GM18517 (cell line): ENCODE measurements around the gene SPHK1.
A peak's percentile ranks its signal among the peaks of the same experiment; 100 is the strongest.
"Not testable (repeated sequence)": the region's sequence is repeated elsewhere in the genome, so short reads cannot be mapped to it uniquely, and the experiment has no call there.

Source experiments
- ATAC-seq: cut with Tn5 transposase; IDR thresholded peaks from one replicate; pipeline ENCODE4 v1.9.1; 2021; ENCODE audit warnings: mild to moderate bottlenecking, moderate library complexity; ENCODE audit not compliant: unreplicated experiment

Gene SPHK1

GRCh38 chr17:76384222-76384986 is at the start of gene SPHK1:
SPHK1 (plus strand) TSS chr17:76384609; CDS start chr17:76385645, 1,036 bp downstream.
- ATAC-seq = peak; percentile 52

- no peak for ATAC-seq
Measured at GRCh38 chr17:76335716-76336381, 48.6 kb upstream of the SPHK1 start.

GRCh38 chr17:76336756-76337412 is 47.5 kb upstream of the SPHK1 start:
- ATAC-seq = no peak

GRCh38 chr17:76337413-76337777 is 47.0 kb upstream of the SPHK1 start:
- ATAC-seq = no peak

- ATAC-seq = no peak
Measured at GRCh38 chr17:76341301-76341700, 43.1 kb upstream of the SPHK1 start.

- no peak for ATAC-seq
Measured at GRCh38 chr17:76343106-76343505, 41.3 kb upstream of the SPHK1 start.

- no peak for ATAC-seq
Measured at GRCh38 chr17:76345377-76345974, 38.9 kb upstream of the SPHK1 start.

GRCh38 chr17:76346936-76347335 is 37.5 kb upstream of the SPHK1 start:
- not testable (repeated sequence) for ATAC-seq

- ATAC-seq = no peak
Measured at GRCh38 chr17:76350463-76350862, 33.9 kb upstream of the SPHK1 start.

GRCh38 chr17:76351526-76352071 is 32.8 kb upstream of the SPHK1 start:
- no peak for ATAC-seq

GRCh38 chr17:76353004-76353598 is 31.3 kb upstream of the SPHK1 start:
- no peak for ATAC-seq

- peak; percentile 79 for ATAC-seq
Measured at GRCh38 chr17:76353599-76354316, 30.7 kb upstream of the SPHK1 start, which contains the start of gene PRPSAP1. PRPSAP1 (minus strand) TSS chr17:76353916; CDS start chr17:76353703, 213 bp downstream.

- peak; percentile 5 for ATAC-seq
Measured at GRCh38 chr17:76354317-76354729, 30.1 kb upstream of the SPHK1 start.

- ATAC-seq = no peak
Measured at GRCh38 chr17:76354747-76355310, 29.6 kb upstream of the SPHK1 start.

- no peak for ATAC-seq
Measured at GRCh38 chr17:76356803-76357456, 27.5 kb upstream of the SPHK1 start.

- no peak for ATAC-seq
Measured at GRCh38 chr17:76357597-76358158, 26.7 kb upstream of the SPHK1 start.

GRCh38 chr17:76359375-76359774 is 25.0 kb upstream of the SPHK1 start:
- ATAC-seq = no peak

GRCh38 chr17:76359776-76360175 is 24.6 kb upstream of the SPHK1 start:
- ATAC-seq = not testable (repeated sequence)

- no peak for ATAC-seq
Measured at GRCh38 chr17:76360461-76360860, 23.9 kb upstream of the SPHK1 start.
